B cell (primary cell): ENCODE results near the gene PCLO. TPM values are rescaled to one million over a fixed set of nuclear protein-coding genes. Genes with fewer than 3 reads are reported as not detected.

Experiments
- ATAC-seq: fragments of 200-7000 bp; cut with Tn5 transposase; one replicate; pipeline ENCODE4 v1.10.0; 2021; ENCODE audit warnings: low read depth, mild to moderate bottlenecking, moderate number of reproducible peaks, moderate library complexity
- CTCF ChIA-PET: fragments of 350-600 bp; sonication (Branson Sonifier 250); formaldehyde crosslinking; loops from one replicate; lab custom pipeline; 2021; ENCODE audit warnings: antibody characterized with exemption, inconsistent platforms; lab: Charles Lee
- POLR2A ChIA-PET: fragments of 350-600 bp; sonication (Branson Sonifier 250); formaldehyde crosslinking; loops from one replicate; lab custom pipeline; 2021; ENCODE audit warnings: antibody characterized with exemption; lab: Charles Lee
- DNase-seq: peaks from one replicate; pipeline ENCODE4 v3.0.0; 2013
- H2AFZ ChIP-seq: 2 replicates; pipeline ENCODE4 v1.6.1; 2012; ENCODE audit warnings: mild to moderate bottlenecking, low read depth, low read length; ENCODE audit not compliant: insufficient read depth, poor library complexity, severe bottlenecking
- H3K27ac ChIP-seq, 2 donors: 1 replicate in 1 of 2; 2 replicates in 1 of 2; pipeline ENCODE4 v1.5.1; 2012 to 2013; ENCODE audit warnings: low read length in 2 of 2, mild to moderate bottlenecking in 2 of 2, moderate library complexity in 1 of 2
- H3K27me3 ChIP-seq, 4 experiments: fragments of 200-600 bp in 1 of 4; sonication (generic) in 1 of 4; replicated peaks in 1 of 4; 1 replicate in 2 of 4; 2 replicates in 2 of 4; pipeline versions ENCODE4 v1.6.1 to v1.7.0; 2013 to 2016; ENCODE audit warnings: low read length in 3 of 4, mild to moderate bottlenecking in 2 of 4, mixed read lengths in 1 of 4, moderate library complexity in 1 of 4; ENCODE audit not compliant: insufficient read depth in 4 of 4, control insufficient read depth in 3 of 4; ENCODE audit errors: control extremely low read depth in 1 of 4
- H3K36me3 ChIP-seq, 2 experiments: replicated peaks in 1 of 2; 1 replicate in 1 of 2; 2 replicates in 1 of 2; pipeline versions ENCODE4 v1.6.1 to v1.7.1; 2013; ENCODE audit warnings: low read length in 1 of 2; ENCODE audit not compliant: insufficient read depth in 2 of 2, control insufficient read depth in 1 of 2; ENCODE audit errors: control extremely low read depth in 1 of 2, extremely low read depth in 1 of 2
- H3K4me1 ChIP-seq, 2 donors: fragments of 200-600 bp in 1 of 2; sonication (generic) in 1 of 2; 1 replicate in 1 of 2; 2 replicates in 1 of 2; pipeline versions ENCODE4 v1.5.1 to v1.6.1; 2013 to 2017; ENCODE audit warnings: low read length in 2 of 2; ENCODE audit not compliant: control insufficient read depth in 2 of 2, insufficient read depth in 2 of 2
- H3K4me2 ChIP-seq: replicated peaks from 2 replicates; pipeline ENCODE3; 2012; ENCODE audit warnings: mild to moderate bottlenecking, low read depth, low read length; ENCODE audit not compliant: poor library complexity, severe bottlenecking
- H3K4me3 ChIP-seq, 5 experiments: fragments of 200-600 bp in 1 of 5; sonication (generic) in 1 of 5; 1 replicate in 3 of 5; 2 replicates in 2 of 5; pipeline versions ENCODE4 v1.5.1 to v1.7.0; 2011 to 2016; ENCODE audit warnings: low read length in 4 of 5, mild to moderate bottlenecking in 4 of 5, low read depth in 2 of 5, control low read depth in 1 of 5, moderate library complexity in 1 of 5; ENCODE audit not compliant: insufficient read depth in 1 of 5; ENCODE audit errors: control extremely low read depth in 1 of 5, extremely low read depth in 1 of 5
- H3K79me2 ChIP-seq: fragments of 200-600 bp; sonication (generic); one replicate; pipeline ENCODE4 v1.6.0; 2016; ENCODE audit warnings: low read length; ENCODE audit not compliant: control insufficient read depth, insufficient read depth
- H3K9ac ChIP-seq: fragments of 200-600 bp; sonication (generic); 2 replicates; pipeline ENCODE4 v1.6.1; 2017; ENCODE audit warnings: mild to moderate bottlenecking, low read length, moderate library complexity
- H3K9me3 ChIP-seq, 3 donors: one replicate each; pipeline versions ENCODE4 v1.6.1 to v1.7.1; 2013; ENCODE audit warnings: low read length in 2 of 3; ENCODE audit not compliant: control insufficient read depth in 2 of 3, insufficient read depth in 1 of 3; ENCODE audit errors: control extremely low read depth in 1 of 3
- H4K20me1 ChIP-seq: 2 replicates; pipeline ENCODE4 v1.6.0; 2012; ENCODE audit warnings: mild to moderate bottlenecking, low read length; ENCODE audit not compliant: insufficient read depth, control insufficient read depth, poor library complexity, severe bottlenecking
- H3K27ac Mint-ChIP-seq: one replicate; pipeline ENCODE4 v1.8.0; 2021; ENCODE audit warnings: mixed read lengths
- H3K27me3 Mint-ChIP-seq: one replicate; pipeline ENCODE4 v1.8.0; 2021; ENCODE audit warnings: mixed read lengths
- H3K4me1 Mint-ChIP-seq: one replicate; pipeline ENCODE4 v1.8.0; 2021; ENCODE audit warnings: mixed read lengths
- H3K4me3 Mint-ChIP-seq: one replicate; pipeline ENCODE4 v1.8.0; 2021; ENCODE audit warnings: mixed read lengths
- H3K9me3 Mint-ChIP-seq: one replicate; pipeline ENCODE4 v1.8.0; 2022; ENCODE audit warnings: mixed read lengths; ENCODE audit not compliant: insufficient read depth
- CTCF ChIP-seq: fragments of 200-600 bp; IDR thresholded peaks from one replicate; pipeline ENCODE4 v1.8.0; 2022; ENCODE audit warnings: antibody characterized with exemption, mild to moderate bottlenecking
- EZH2 ChIP-seq: IDR thresholded peaks from 2 replicates; pipeline ENCODE4 v1.6.1; 2012; ENCODE audit warnings: borderline replicate concordance, low read depth, mild to moderate bottlenecking, moderate library complexity, low read length; ENCODE audit not compliant: insufficient read depth, poor library complexity, severe bottlenecking
- WGBS: methylation state at CpG from one replicate; pipeline ENCODE4 v1.1.5; 2013; ENCODE audit warnings: missing lambda C conversion rate; ENCODE audit not compliant: insufficient coverage; 5-methylcytosine and 5-hydroxymethylcytosine counted together
- intact Hi-C: fragments of 100-400 bp; cut with micrococcal nuclease; formaldehyde crosslinking; loops from one replicate; pipeline ENCODE4 v1.10.0; 2022
- polyA plus RNA-seq: library from polyadenylated mRNA; depleted of rRNA; stranded (reverse); fragments of >200 nt; gene quantifications from 2 replicates; pipeline ENCODE4 v1.2.3, GENCODE V29; 2012
- total RNA-seq, 2 donors: library from RNA; stranded (reverse); fragments of 120-200 nt in 1 of 2; gene quantifications; 1 replicate in 1 of 2; 2 replicates in 1 of 2; pipeline versions ENCODE4 v1.2.3 to v1.2.4, GENCODE V29; 2013 to 2022

Gene PCLO
- total and polyA plus RNA-seq, 2 donors (not counting 1 experiment from before 2014, with no cell fraction given), result 0.01 to 0.32 TPM

- ChIA-PET CTCF (no interaction called here), POLR2A (no interaction called here)
- intact Hi-C loops, result no loop called here
- no peaks in the 10 kb centered on the region for H3K27me3 ChIP-seq
- H3K4me3 ChIP-seq, result no peak overlapping the region
- no peak overlapping the region for H2AFZ ChIP-seq
- DNase-seq, result no peak
- no peak overlapping the region for H3K9ac ChIP-seq
- H3K9me3 ChIP-seq, result no peaks in the 10 kb centered on the region
- no peaks in the 10 kb centered on the region for H3K4me1 ChIP-seq
- no peak overlapping the region for H3K27ac Mint-ChIP-seq
- H3K9me3 Mint-ChIP-seq, result peaks cover 3% of the 10 kb centered on the region
- no peak for ATAC-seq
- no peaks in the 10 kb centered on the region for H3K27me3 Mint-ChIP-seq
- no peak overlapping the region for H3K4me2 ChIP-seq
- H4K20me1 ChIP-seq, result no peaks in the 10 kb centered on the region
- TF ChIP-seq CTCF, result no peak
- TF ChIP-seq EZH2, result no peak
- H3K27ac ChIP-seq, result no peak overlapping the region
- H3K4me1 Mint-ChIP-seq, result peaks cover 4% of the 10 kb centered on the region
- no peaks in the 10 kb centered on the region for H3K79me2 ChIP-seq
- no peaks in the 10 kb centered on the region for H3K36me3 ChIP-seq
- no peak overlapping the region for H3K4me3 Mint-ChIP-seq
- WGBS, result 60% methylated on average over 1 of the region's 2 CpGs
These were observed 236.2 kb downstream of the PCLO start for GRCh38 chr7:82926477-82926876.

- H3K27ac Mint-ChIP-seq, result no peak overlapping the region
- DNase-seq (no peak), ATAC-seq (no peak)
- no peak overlapping the region for H3K4me3 Mint-ChIP-seq
- no peak overlapping the region for H3K4me2 ChIP-seq
- H3K79me2 ChIP-seq, result no peaks in the 10 kb centered on the region
- TF ChIP-seq EZH2, result no peak
- no peak for TF ChIP-seq CTCF
- H3K27ac ChIP-seq, result no peak overlapping the region
- no peaks in the 10 kb centered on the region for H3K27me3 Mint-ChIP-seq
- no peak overlapping the region for H3K9ac ChIP-seq
- H3K4me3 ChIP-seq, result no peak overlapping the region
- no peaks in the 10 kb centered on the region for H3K9me3 ChIP-seq
- ChIA-PET CTCF (no interaction called here), POLR2A (no interaction called here)
- intact Hi-C loops, result no loop called here
- H3K9me3 Mint-ChIP-seq, result peaks cover 3% of the 10 kb centered on the region
- no peak overlapping the region for H2AFZ ChIP-seq
- no peaks in the 10 kb centered on the region for H4K20me1 ChIP-seq
- no peaks in the 10 kb centered on the region for H3K27me3 ChIP-seq
- H3K4me1 Mint-ChIP-seq, result peaks cover 4% of the 10 kb centered on the region
- no peaks in the 10 kb centered on the region for H3K36me3 ChIP-seq
- no peaks in the 10 kb centered on the region for H3K4me1 ChIP-seq
These were observed 237.4 kb downstream of the PCLO start for GRCh38 chr7:82925331-82925730.
